NCI-H1092 treated with DMSO at 0.1 percent for 48 hours (cell line): ENCODE data around the gene GDAP1L1.
A peak's percentile ranks its signal among the peaks of the same experiment; 100 is the strongest.
"Not testable (repeated sequence)": the region's sequence is repeated elsewhere in the genome, so short reads cannot be mapped to it uniquely, and the experiment has no call there.

Experiments used
- DNase-seq: peaks from one replicate; lab custom pipeline; 2025; lab: John Stamatoyannopoulos, UW

The GDAP1L1 gene

DNA sequence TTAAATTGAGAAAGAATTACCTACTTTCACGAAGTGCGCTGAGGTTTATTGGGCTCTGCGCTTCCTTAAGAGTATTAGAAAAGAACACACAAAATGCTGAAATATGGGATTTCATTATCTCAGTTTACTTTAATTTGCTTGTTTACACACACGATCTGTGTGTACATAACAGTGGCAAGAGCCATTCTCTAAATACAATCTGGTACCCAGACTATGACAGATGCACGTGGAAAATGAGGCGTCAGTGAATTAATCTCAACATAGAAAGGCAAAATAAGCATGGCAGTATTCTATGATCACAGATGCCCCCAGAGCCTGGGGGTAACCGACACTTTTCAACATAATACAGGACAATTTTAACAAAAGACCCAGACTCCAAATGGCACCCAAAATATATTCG lies 55.6 kb downstream of the GDAP1L1 start:
- no peak for DNase-seq

- DNase-seq = no peak
Observed at GRCh38 chr20:44304383-44304782, 57.3 kb downstream of the GDAP1L1 start.

DNA sequence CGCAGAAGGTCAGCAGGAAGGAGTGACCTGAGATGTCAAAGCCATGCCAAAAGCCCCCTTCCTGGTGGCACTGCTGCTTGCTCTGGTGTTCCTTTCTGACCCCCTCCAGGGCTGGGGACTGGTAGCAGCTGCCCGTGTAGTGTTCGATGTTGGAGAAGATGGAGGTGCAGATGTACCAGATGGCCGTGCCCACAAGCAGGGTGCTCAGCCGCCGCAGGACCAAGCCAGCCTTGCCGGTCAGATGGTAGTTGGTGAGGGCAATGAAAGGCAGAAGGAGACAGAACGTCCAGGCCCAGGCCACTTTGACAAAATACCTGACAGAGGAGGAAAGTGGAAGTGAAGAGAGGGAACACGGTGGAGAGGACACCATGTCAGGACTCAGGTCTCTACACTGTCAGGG lies 59.8 kb downstream of the GDAP1L1 start:
- DNase-seq = no peak

- DNase-seq = no peak
Observed at GRCh38 chr20:44309763-44310663, 62.9 kb downstream of the GDAP1L1 start.

GRCh38 chr20:44310664-44311639 lies 63.8 kb downstream of the GDAP1L1 start, which contains the start of gene FITM2:
Gene FITM2, minus strand, starts transcription at chr20:44311202. Its CDS starts 54 bp downstream, at chr20:44311148.
- DNase-seq = peak; percentile 96

GRCh38 chr20:44314870-44315269 lies 67.8 kb downstream of the GDAP1L1 start:
- DNase-seq = no peak

DNA sequence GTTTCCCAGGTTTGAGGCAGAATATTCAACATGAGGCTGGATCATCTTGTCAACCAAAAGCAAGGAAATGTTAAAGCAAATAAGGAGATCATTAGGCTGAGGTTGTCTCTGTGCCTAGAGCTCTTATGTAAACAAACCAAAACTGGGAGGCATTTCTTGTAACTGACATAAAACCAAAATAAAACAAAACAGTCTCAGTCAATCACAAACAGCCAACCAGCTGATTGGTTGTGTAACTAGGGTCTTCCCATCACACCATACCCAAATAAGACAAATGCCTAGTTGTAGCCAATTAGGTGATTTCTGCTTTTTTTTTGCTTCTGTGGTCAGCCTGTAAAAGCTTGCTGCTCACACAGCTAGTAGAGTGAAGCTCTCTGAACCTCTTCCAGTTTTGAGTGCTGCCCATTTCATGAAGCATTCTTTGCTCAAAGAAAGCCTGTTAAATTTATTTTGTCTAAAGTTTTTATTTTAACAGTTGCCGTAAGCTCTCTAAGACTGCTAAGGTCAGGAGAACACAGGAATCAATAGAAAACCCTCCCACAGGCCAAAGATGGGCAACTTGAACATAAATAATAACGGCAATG lies 72.8 kb downstream of the GDAP1L1 start:
- no peak for DNase-seq

DNA sequence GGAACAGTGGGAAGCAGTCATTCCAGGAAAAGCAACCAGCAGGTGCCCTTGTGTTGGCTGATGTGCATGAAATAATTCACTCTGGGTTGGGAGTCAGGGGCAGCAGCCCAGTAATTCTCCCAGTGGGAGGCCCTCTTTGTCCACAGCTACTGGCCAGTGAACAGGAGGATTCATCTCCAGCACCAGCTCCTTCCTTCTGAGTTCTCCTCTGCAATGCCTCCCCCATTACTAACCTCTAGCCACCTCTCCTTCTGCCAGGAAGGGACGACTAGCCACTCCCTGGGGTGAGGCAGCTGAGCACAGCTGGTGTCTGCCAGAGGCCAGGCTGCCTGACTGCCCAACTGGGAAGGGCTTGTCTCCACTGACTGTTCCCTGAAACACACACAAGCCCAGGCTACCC lies 77.2 kb downstream of the GDAP1L1 start:
- no peak for DNase-seq

DNA sequence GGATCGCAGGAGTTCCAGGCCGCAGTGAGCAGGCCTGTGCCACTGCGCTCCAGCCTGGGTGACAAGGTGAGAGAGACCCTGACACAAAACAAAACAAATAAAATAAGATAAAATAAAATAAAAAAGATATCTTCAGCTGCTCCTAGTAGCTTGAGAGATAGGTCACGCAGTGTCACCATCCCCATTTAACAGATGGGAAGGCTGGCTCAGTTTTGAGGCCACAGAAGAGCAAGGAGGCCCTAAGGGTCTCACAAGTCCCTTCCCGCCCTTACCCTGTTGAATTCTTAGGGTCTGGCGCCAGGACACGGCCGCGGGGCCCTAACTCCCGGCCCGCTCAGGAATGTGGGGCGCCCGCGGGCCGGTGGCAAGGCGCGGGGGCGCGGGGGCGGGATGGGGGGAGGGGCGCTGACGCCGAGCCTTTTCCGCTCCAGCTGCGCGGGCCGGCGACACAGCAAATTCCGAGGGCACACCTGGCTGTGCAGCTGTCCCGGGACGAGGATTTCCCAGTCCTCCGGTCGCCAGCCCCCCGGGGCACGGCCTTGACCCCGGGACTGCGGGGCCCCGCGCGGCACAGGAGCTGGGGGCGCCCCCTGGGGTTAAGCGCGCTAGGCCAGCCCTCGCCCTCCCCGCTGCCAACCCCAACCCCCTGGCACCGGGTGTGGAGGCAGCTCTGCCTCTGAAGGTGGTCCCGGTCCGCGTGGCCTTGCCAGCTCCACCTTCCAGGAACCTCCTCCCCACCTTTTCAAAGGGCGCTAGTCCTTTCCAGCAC lies 79.5 kb downstream of the GDAP1L1 start:
- DNase-seq = no peak

DNA sequence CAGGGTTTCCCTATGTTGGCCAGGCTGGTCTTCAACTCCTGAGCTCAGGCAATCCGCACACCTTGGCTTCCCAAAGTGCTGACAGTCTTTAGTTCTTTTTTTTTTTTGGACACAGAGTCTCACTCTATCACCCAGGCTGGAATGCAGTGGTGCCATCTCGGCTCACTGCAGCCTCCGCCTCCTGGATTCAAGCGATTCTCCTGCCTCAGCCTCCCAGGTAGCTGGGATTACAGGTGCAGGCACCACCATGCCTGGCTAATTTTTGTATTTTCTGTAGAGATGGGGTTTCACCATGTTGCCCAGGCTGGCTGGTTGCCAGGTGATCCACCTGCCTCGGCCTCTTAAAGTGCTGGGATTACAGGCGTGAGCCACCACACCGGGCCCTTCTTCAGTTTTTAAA lies 80.6 kb downstream of the GDAP1L1 start:
- DNase-seq = not testable (repeated sequence)

DNA sequence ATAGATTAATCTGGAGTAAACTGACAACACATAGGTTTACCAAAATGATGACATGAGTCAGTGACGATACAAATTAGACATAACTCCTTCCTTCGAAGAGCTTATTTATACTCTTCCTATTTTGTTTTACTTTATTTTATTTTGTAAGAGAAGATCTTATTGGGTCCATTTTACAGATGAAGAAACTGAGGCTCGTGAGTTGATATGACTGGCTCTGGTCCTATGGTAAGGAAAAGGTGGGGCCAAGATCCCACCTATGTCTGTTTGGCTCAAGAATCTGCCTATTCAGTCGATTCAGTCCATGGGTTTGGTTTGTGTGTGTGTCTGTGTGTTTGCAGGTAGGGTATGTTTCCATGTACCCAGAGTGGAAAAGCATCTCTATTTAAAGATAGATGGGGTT lies 81.3 kb downstream of the GDAP1L1 start:
- DNase-seq = no peak
